ENCODE data around the gene TSSC4. TPM values are rescaled to one million over a fixed set of nuclear protein-coding genes. Genes with fewer than 3 reads are reported as not detected.

The TSSC4 gene
- total and polyA plus RNA-seq, 8 donors = 20.1 to 47.6 (median 29.0) TPM

GRCh38 chr11:2408671-2409070 is 8.1 kb downstream of the TSSC4 start:
- intact Hi-C loops (cut with DNase I) = no loop called here
- Histone ChIP-seq H3K27ac (no peak overlapping the region), H3K4me3 (no peak overlapping the region), H3K9me3 (no peaks in the 10 kb centered on the region), H3K4me1 (no peaks in the 10 kb centered on the region), H3K36me3 (peaks cover 0 to 12% of the 10 kb centered on the region in 2 donors), H3K27me3 (peaks cover 0 to 21% of the 10 kb centered on the region in 2 donors)
- DNase-seq (no peak), ATAC-seq (no peak)
- TF ChIP-seq CTCF (IDR thresholded peaks at IDR 0.05) = no peak

GRCh38 chr11:2409126-2409525 is 8.6 kb downstream of the TSSC4 start:
- intact Hi-C loops (cut with DNase I) = no loop called here
- no peak for ATAC-seq
- DNase-seq = peak in 1 of 4 donors; percentile 46

GRCh38 chr11:2409611-2410468 is 9.3 kb downstream of the TSSC4 start:
- peaks cover 0 to 22% of the 10 kb centered on the region in 2 donors for H3K27me3 ChIP-seq
- H3K27ac ChIP-seq = no peak overlapping the region
- no peaks in the 10 kb centered on the region for H3K36me3 ChIP-seq
- no peak overlapping the region for H3K4me3 ChIP-seq
- H3K9me3 ChIP-seq = no peaks in the 10 kb centered on the region
- intact Hi-C loops (cut with DNase I) = loop anchor here in 1 of 2 donors (10.0 kb wide), 1 partner anchor 105 kb away; the partner anchor contains the start of genes C11orf21 and TSPAN32
- no peak for ATAC-seq
- TF ChIP-seq CTCF (IDR thresholded peaks at IDR 0.05) = no peak
- DNase-seq = no peak
- H3K4me1 ChIP-seq = no peaks in the 10 kb centered on the region

More at GRCh38 chr11:2409126-2409525, 8.6 kb downstream of the TSSC4 start:
- H3K36me3 ChIP-seq = peaks cover 0 to 7% of the 10 kb centered on the region in 2 donors
- H3K9me3 ChIP-seq = no peaks in the 10 kb centered on the region
- H3K27me3 ChIP-seq = peaks cover 0 to 21% of the 10 kb centered on the region in 2 donors
- no peak overlapping the region for H3K27ac ChIP-seq
- H3K4me3 ChIP-seq = no peak overlapping the region
- TF ChIP-seq CTCF (IDR thresholded peaks at IDR 0.05) = no peak
- no peaks in the 10 kb centered on the region for H3K4me1 ChIP-seq

- H3K4me1 ChIP-seq = no peaks in the 10 kb centered on the region
- H3K27ac ChIP-seq = no peak overlapping the region
- no peak overlapping the region for H3K4me3 ChIP-seq
- DNase-seq (no peak), ATAC-seq (no peak)
- H3K27me3 ChIP-seq = peaks cover 0 to 28% of the 10 kb centered on the region in 2 donors
- no peaks in the 10 kb centered on the region for H3K36me3 ChIP-seq
- TF ChIP-seq CTCF (IDR thresholded peaks at IDR 0.05) = no peak
- intact Hi-C loops (cut with DNase I) = loop anchor here in 1 of 2 donors (10.0 kb wide), 1 partner anchor 106 kb away; the partner anchor contains the start of genes C11orf21 and TSPAN32
- no peaks in the 10 kb centered on the region for H3K9me3 ChIP-seq
Measured at GRCh38 chr11:2410616-2411015, 10.1 kb downstream of the TSSC4 start.

Data from left lung (tissue), 10 donors.